Sigmoid colon (tissue), 7 donors: ENCODE measurements around the gene DZANK1. TPM values are rescaled to one million over a fixed set of nuclear protein-coding genes. Genes with fewer than 3 reads are reported as not detected.

ENCODE experiments used
- DNase-seq: peaks from one replicate; pipeline ENCODE4 v3.0.0-alpha.2; 2019
- H3K27ac ChIP-seq, 4 donors: fragments of 200-600 bp; sonication (generic); one replicate each; pipeline ENCODE4 v1.5.1; 2016 to 2019; ENCODE audit warnings: mild to moderate bottlenecking in 1 of 4
- H3K27me3 ChIP-seq, 3 donors: fragments of 200-600 bp; sonication (generic); one replicate each; pipeline ENCODE4 v1.5.1; 2019; ENCODE audit warnings: mild to moderate bottlenecking in 1 of 3
- H3K36me3 ChIP-seq, 4 donors: fragments of 200-600 bp; sonication (generic); one replicate each; pipeline ENCODE4 v1.5.1; 2016 to 2019
- H3K4me1 ChIP-seq, 4 donors: fragments of 200-600 bp; sonication (generic); one replicate each; pipeline ENCODE4 v1.5.1; 2017 to 2019
- H3K4me3 ChIP-seq, 4 donors: fragments of 200-600 bp; sonication (generic); one replicate each; pipeline ENCODE4 v1.5.1; 2017 to 2019; ENCODE audit warnings: mild to moderate bottlenecking in 2 of 4, moderate library complexity in 1 of 4
- H3K9me3 ChIP-seq, 4 donors: fragments of 200-600 bp in 3 of 4; sonication (generic) in 3 of 4; one replicate each; pipeline versions ENCODE4 v1.5.1 to v1.6.1; 2013 to 2019
- CTCF ChIP-seq, 4 experiments: fragments of 450-650 bp in 3 of 4; fragments of 200-600 bp in 1 of 4; IDR thresholded peaks; one replicate each; pipeline ENCODE4 v1.5.1; 2016 to 2019; ENCODE audit warnings: antibody characterized with exemption in 4 of 4, mild to moderate bottlenecking in 3 of 4, moderate library complexity in 2 of 4
- EP300 ChIP-seq, 4 donors: sonication (generic); formaldehyde crosslinking; IDR thresholded peaks; one replicate each; pipeline ENCODE4 v1.6.1; 2017; ENCODE audit warnings: antibody characterized with exemption in 4 of 4
- POLR2A ChIP-seq, 2 donors: fragments of 450-650 bp; IDR thresholded peaks; one replicate each; pipeline ENCODE4 v1.6.1; 2016; ENCODE audit warnings: antibody characterized with exemption in 2 of 2, mild to moderate bottlenecking in 2 of 2, moderate library complexity in 2 of 2
- POLR2AphosphoS5 ChIP-seq, 4 donors: sonication (generic); formaldehyde crosslinking; IDR thresholded peaks; one replicate each; pipeline ENCODE4 v1.6.1; 2017; ENCODE audit warnings: antibody characterized with exemption in 4 of 4
- WGBS, 2 donors: extraction: QIAGEN DNeasy Blood & Tissue Kit; methylation state at CpG; one replicate each; pipeline ENCODE4 v1.1.7; 2013; 5-methylcytosine and 5-hydroxymethylcytosine counted together
- intact Hi-C: fragments of 100-400 bp; cut with DNase I; formaldehyde crosslinking; loops from one replicate; pipeline ENCODE4 v1.15.1; 2023
- polyA plus RNA-seq, 3 donors: library from polyadenylated mRNA; stranded (reverse); fragments of 200-250 nt; gene quantifications; one replicate each; pipeline ENCODE4 v1.2.3, GENCODE V29; 2013
- total RNA-seq, 4 donors: library from RNA; depleted of rRNA; stranded (reverse); fragments of >200 nt; gene quantifications; one replicate each; pipeline ENCODE4 v1.1.0, GENCODE V29; 2016
- donor health status: healthy with polysubstance abuse.
- donor health status: Bipolar disorder and iron deficiency.
- donor health status: healthy.

Gene DZANK1
- total and polyA plus RNA-seq, 7 donors, result 0.69 to 4.2 (median 1.9) TPM

GRCh38 chr20:18477821-18478220 is 11.0 kb upstream of the DZANK1 start:
- 93 to 95% methylated on average over 1 of the region's 1 CpG for WGBS, 2 donors
- peaks cover 8 to 92% (median 30%) of the 10 kb centered on the region in 4 donors for H3K36me3 ChIP-seq
- TF ChIP-seq POLR2A (IDR thresholded peaks at IDR 0.05), result no peak

GRCh38 chr20:18477218-18477617 is 10.4 kb upstream of the DZANK1 start:
- no peaks in the 10 kb centered on the region for H3K4me1 ChIP-seq
- H3K4me3 ChIP-seq, result no peak overlapping the region
- H3K9me3 ChIP-seq, result no peaks in the 10 kb centered on the region
- intact Hi-C loops, result no loop called here
- TF ChIP-seq CTCF (IDR thresholded peaks at IDR 0.05) (no peak), EP300 (IDR thresholded peaks at IDR 0.05) (no peak), POLR2AphosphoS5 (IDR thresholded peaks at IDR 0.05) (no peak), POLR2A (IDR thresholded peaks at IDR 0.05) (no peak)
- H3K27me3 ChIP-seq, result no peaks in the 10 kb centered on the region
- peaks cover 2 to 90% (median 26%) of the 10 kb centered on the region in 4 donors for H3K36me3 ChIP-seq
- no peak for DNase-seq
- H3K27ac ChIP-seq, result no peak overlapping the region
- 87 to 97% methylated on average over 1 of the region's 1 CpG for WGBS, 2 donors

More at GRCh38 chr20:18477821-18478220, 11.0 kb upstream of the DZANK1 start:
- H3K4me1 ChIP-seq, result no peaks in the 10 kb centered on the region
- H3K9me3 ChIP-seq, result no peaks in the 10 kb centered on the region
- DNase-seq, result no peak
- H3K4me3 ChIP-seq, result no peak overlapping the region
- H3K27me3 ChIP-seq, result no peaks in the 10 kb centered on the region
- intact Hi-C loops, result no loop called here
- no peak overlapping the region for H3K27ac ChIP-seq

GRCh38 chr20:18466574-18466893 is 296 bp downstream of the DZANK1 start:
- WGBS, 2 donors, result 0 to 1% methylated on average over 15 of the region's 15 CpGs
- peak overlapping the region; percentile 80 to 86 (median 82) for H3K27ac ChIP-seq
- H3K36me3 ChIP-seq, result peaks cover 0 to 20% (median 5%) of the 10 kb centered on the region in 4 donors
- TF ChIP-seq POLR2AphosphoS5 (IDR thresholded peaks at IDR 0.05) (no peak), POLR2A (IDR thresholded peaks at IDR 0.05) (no peak), EP300 (IDR thresholded peaks at IDR 0.05) (no peak), CTCF (IDR thresholded peaks at IDR 0.05) (no peak)
- H3K4me1 ChIP-seq, result peaks cover 0 to 21% (median 15%) of the 10 kb centered on the region in 4 donors
- H3K9me3 ChIP-seq, result no peaks in the 10 kb centered on the region
- H3K4me3 ChIP-seq, result peak overlapping the region; percentile 66 to 86 (median 82)
- intact Hi-C loops, result loop anchor here (5.0 to 10.0 kb wide), 6 partner anchors 41 to 1739 kb away; partner anchors contain the start of genes KAT14, PET117, SEC23B and SMIM26
- no peak for DNase-seq
- no peaks in the 10 kb centered on the region for H3K27me3 ChIP-seq

GRCh38 chr20:18465536-18466200 is 1.2 kb downstream of the DZANK1 start:
- no peak for DNase-seq
- peaks cover 0 to 12% (median 5%) of the 10 kb centered on the region in 4 donors for H3K36me3 ChIP-seq
- no peaks in the 10 kb centered on the region for H3K9me3 ChIP-seq
- 39 to 60% methylated on average over 6 of the region's 6 CpGs for WGBS, 2 donors
- H3K27me3 ChIP-seq, result no peaks in the 10 kb centered on the region
- no peak overlapping the region for H3K4me3 ChIP-seq
- no peak overlapping the region for H3K27ac ChIP-seq
- TF ChIP-seq CTCF (IDR thresholded peaks at IDR 0.05), result no peak
- TF ChIP-seq POLR2AphosphoS5 (IDR thresholded peaks at IDR 0.05), result no peak
- no peak for TF ChIP-seq EP300 (IDR thresholded peaks at IDR 0.05)
- TF ChIP-seq POLR2A (IDR thresholded peaks at IDR 0.05), result no peak
- intact Hi-C loops, result loop anchor here (5.0 to 10.0 kb wide), 6 partner anchors 42 to 1738 kb away; partner anchors contain the start of genes KAT14, PET117, SEC23B and SMIM26
- peaks cover 0 to 21% (median 15%) of the 10 kb centered on the region in 4 donors for H3K4me1 ChIP-seq

GRCh38 chr20:18456600-18456999 is 10.2 kb downstream of the DZANK1 start:
- no peaks in the 10 kb centered on the region for H3K36me3 ChIP-seq
- WGBS, 2 donors, result 87 to 91% methylated on average over 3 of the region's 3 CpGs
- no peak for TF ChIP-seq EP300 (IDR thresholded peaks at IDR 0.05)
- no peak for TF ChIP-seq POLR2AphosphoS5 (IDR thresholded peaks at IDR 0.05)
- no peak for TF ChIP-seq CTCF (IDR thresholded peaks at IDR 0.05)
- TF ChIP-seq POLR2A (IDR thresholded peaks at IDR 0.05), result no peak
- intact Hi-C loops, result no loop called here
- H3K27me3 ChIP-seq, result no peaks in the 10 kb centered on the region
- no peak overlapping the region for H3K27ac ChIP-seq
- no peaks in the 10 kb centered on the region for H3K9me3 ChIP-seq
- H3K4me1 ChIP-seq, result no peaks in the 10 kb centered on the region
- no peak overlapping the region for H3K4me3 ChIP-seq
- no peak for DNase-seq
